A673 (cell line): ENCODE data around the gene CD6.

Experiments
- EZH2 ChIP-seq: fragments of 200-600 bp; sonication (generic); IDR thresholded peaks from 2 replicates; pipeline ENCODE4 v1.6.1; 2017; ENCODE audit warnings: borderline replicate concordance, low read depth, mild to moderate bottlenecking, mixed read lengths, antibody characterized with exemption, low read length; ENCODE audit not compliant: poor library complexity, severe bottlenecking
- TF ChIP-seq, protein P1 (sequence below): fragments of 300-800, 200-600 bp; sonication (generic); conservative IDR thresholded peaks from 2 replicates; pipeline ENCODE4 v1.5.1; 2017; ENCODE audit warnings: low read depth, mild to moderate bottlenecking, antibody characterized with exemption, low read length, moderate library complexity, mixed read lengths

GRCh38 chr11:60947700-60948099 is 23.8 kb upstream of the CD6 start:
- TF ChIP-seq, protein P1, sequence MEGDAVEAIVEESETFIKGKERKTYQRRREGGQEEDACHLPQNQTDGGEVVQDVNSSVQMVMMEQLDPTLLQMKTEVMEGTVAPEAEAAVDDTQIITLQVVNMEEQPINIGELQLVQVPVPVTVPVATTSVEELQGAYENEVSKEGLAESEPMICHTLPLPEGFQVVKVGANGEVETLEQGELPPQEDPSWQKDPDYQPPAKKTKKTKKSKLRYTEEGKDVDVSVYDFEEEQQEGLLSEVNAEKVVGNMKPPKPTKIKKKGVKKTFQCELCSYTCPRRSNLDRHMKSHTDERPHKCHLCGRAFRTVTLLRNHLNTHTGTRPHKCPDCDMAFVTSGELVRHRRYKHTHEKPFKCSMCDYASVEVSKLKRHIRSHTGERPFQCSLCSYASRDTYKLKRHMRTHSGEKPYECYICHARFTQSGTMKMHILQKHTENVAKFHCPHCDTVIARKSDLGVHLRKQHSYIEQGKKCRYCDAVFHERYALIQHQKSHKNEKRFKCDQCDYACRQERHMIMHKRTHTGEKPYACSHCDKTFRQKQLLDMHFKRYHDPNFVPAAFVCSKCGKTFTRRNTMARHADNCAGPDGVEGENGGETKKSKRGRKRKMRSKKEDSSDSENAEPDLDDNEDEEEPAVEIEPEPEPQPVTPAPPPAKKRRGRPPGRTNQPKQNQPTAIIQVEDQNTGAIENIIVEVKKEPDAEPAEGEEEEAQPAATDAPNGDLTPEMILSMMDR = no peak
- TF ChIP-seq EZH2 = no peak
